PC-9 (cell line): Measurements from ENCODE around the gene TIFAB.

Experiments
- EZH2 ChIP-seq: fragments of 200-600 bp; sonication (generic); IDR thresholded peaks from 2 replicates; pipeline ENCODE4 v1.8.0; 2017; ENCODE audit warnings: antibody characterized with exemption, low read depth
- TF ChIP-seq, protein P1 (sequence below): fragments of 200-600 bp; sonication (generic); conservative IDR thresholded peaks from 2 replicates; pipeline ENCODE4 v1.6.1; 2017; ENCODE audit warnings: mixed run types, antibody characterized with exemption, mild to moderate bottlenecking, moderate library complexity

DNA sequence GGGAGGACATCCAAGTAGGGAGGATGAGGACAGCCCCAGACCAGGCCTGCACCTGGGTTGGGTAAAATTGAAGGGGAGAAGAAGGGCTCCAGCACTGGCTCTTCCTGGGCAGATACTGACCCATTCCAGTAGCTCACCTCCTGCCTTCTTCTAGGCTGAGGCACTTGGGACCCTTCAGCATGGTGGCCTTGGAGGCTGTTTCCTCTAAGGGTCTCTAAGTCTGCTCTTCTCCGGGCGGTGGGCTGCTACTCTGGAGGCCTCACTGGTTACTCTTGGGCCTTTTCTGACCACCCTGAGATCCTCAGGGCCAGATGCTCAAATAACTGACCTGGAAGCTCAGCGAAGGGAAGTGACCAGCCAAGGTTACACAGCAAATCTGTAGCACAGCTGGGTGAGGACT lies 2.8 kb upstream of the TIFAB start:
- TF ChIP-seq, protein P1, sequence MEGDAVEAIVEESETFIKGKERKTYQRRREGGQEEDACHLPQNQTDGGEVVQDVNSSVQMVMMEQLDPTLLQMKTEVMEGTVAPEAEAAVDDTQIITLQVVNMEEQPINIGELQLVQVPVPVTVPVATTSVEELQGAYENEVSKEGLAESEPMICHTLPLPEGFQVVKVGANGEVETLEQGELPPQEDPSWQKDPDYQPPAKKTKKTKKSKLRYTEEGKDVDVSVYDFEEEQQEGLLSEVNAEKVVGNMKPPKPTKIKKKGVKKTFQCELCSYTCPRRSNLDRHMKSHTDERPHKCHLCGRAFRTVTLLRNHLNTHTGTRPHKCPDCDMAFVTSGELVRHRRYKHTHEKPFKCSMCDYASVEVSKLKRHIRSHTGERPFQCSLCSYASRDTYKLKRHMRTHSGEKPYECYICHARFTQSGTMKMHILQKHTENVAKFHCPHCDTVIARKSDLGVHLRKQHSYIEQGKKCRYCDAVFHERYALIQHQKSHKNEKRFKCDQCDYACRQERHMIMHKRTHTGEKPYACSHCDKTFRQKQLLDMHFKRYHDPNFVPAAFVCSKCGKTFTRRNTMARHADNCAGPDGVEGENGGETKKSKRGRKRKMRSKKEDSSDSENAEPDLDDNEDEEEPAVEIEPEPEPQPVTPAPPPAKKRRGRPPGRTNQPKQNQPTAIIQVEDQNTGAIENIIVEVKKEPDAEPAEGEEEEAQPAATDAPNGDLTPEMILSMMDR, result no peak
- no peak for TF ChIP-seq EZH2
